Stimulated activated CD4-positive, alpha-beta T cell treated with anti-CD3 and anti-CD28 coated beads, Interleukin-12 subunit alpha, Interleukin-12 subunit beta, amount 100 ng/mL, for 48 hours (primary cell): Measurements from ENCODE around the gene ZNF839.
A peak's percentile ranks its signal among the peaks of the same experiment; 100 is the strongest.
"Not testable (repeated sequence)": the region's sequence is repeated elsewhere in the genome, so short reads cannot be mapped to it uniquely, and the experiment has no call there.

ENCODE experiments used
- DNase-seq, 3 donors: peaks; one replicate each; pipeline ENCODE4 v3.0.0-alpha.2; 2020; ENCODE audit warnings: low read depth in 2 of 3, low spot score in 1 of 3

The ZNF839 gene

DNA sequence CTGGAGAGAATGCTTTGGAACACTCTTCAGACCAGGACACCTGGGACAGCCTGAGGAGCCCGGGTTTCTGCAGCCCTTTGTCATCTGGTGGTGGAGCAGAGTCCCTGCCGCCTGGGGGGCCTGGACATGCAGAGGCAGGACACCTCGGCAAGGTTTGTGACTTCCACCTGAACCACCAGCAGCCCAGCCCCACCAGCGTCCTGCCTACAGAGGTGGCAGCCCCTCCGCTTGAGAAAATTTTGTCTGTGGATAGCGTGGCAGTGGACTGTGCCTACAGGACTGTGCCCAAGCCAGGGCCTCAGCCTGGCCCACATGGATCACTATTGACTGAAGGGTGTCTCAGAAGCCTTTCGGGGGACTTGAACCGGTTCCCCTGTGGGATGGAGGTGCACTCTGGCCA, 22.0 kb downstream of the ZNF839 start:
- no peak for DNase-seq

- no peak for DNase-seq
These were observed 22.7 kb downstream of the ZNF839 start for GRCh38 chr14:102342238-102342637.

GRCh38 chr14:102344084-102344483, 24.5 kb downstream of the ZNF839 start:
- no peak for DNase-seq

DNA sequence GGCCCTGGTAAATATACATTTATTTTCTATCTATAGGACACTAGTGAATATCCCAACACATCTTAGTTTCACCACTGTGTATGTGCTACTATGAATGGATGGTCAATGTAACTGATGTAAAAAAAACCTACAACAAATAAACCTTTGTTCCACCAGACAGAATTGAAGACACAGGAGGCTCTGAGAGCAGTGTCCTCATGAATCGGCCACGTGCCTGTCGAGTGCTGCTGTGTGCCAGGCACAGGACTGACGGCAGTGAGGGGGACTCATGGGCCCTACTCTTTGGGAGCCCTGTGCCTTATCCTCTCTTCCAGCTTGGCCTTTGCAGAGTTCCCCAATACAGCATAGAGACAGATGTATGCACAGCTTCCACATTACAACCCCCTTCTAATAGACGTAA, 24.9 kb downstream of the ZNF839 start:
- DNase-seq, result no peak

- no peak for DNase-seq
These were observed 25.7 kb downstream of the ZNF839 start for GRCh38 chr14:102345232-102345631.

- no peak for DNase-seq
These were observed 27.1 kb downstream of the ZNF839 start for GRCh38 chr14:102346645-102347044.

GRCh38 chr14:102348376-102348775, 28.8 kb downstream of the ZNF839 start:
- DNase-seq, result no peak

GRCh38 chr14:102351023-102351422, 31.5 kb downstream of the ZNF839 start:
- no peak for DNase-seq

GRCh38 chr14:102351593-102351992, 32.0 kb downstream of the ZNF839 start:
- DNase-seq, result not testable (repeated sequence)

DNA sequence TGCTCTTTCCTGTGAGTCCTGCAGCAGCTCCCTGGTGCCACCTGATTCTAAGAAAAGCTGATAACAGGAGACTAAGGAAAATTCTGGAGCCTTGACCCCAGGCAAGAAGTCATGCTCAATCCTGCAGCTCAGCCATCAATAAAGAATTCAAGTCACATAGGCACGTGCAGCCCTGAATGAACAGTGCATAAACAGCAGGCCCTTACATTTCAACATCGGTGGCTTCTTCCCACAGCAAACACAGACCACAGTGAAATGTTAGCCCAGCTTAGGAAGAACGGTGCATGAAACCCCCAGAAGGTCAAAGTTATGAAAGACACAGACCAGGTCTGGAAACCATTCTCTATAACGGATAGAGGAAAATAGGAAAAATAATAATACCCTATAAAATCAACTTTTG, 32.7 kb downstream of the ZNF839 start:
- no peak for DNase-seq

- no peak for DNase-seq
These were observed 33.6 kb downstream of the ZNF839 start for GRCh38 chr14:102353126-102353619.

DNA sequence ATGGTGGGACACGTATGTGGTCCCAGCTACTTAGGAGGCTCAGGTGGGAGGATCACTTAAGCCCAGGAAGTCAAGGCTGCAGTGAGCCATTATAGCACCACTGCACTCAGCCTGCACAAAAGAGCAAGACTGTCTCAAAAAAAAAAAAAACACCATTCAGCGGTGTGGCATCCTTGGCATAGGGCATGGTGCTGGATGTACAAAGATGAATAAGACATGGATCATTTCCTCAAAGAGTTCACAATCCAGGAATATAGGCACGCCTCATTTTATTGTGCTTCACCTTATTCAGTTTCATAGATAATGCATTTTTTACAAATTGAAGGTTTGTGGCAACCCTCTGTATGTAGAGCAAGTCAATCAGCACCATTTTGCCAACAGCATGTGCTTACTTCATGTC, 36.7 kb downstream of the ZNF839 start:
- DNase-seq, result no peak

GRCh38 chr14:102359341-102359740, 39.8 kb downstream of the ZNF839 start:
- DNase-seq, result no peak

DNA sequence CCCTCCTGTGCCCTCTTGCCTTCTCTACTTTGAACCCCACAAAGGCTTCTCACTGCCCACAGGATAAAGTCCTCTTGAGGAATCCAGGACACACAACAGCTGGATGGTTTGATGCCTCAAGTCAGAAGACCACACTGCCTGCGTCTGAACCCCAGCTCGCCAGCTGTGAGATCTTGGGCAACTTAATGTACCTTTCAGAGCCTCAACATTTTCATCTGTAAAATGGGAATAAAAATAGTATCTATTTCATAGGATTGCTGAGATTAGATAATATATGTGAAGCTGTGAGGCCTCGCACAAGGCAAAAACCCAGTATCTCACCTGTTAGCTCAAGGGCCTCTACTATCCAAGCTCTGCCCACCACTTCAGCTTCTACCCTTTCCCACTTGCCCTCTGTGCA, 40.8 kb downstream of the ZNF839 start:
- DNase-seq, result no peak

- peak; percentile 37 to 55 (median 47) for DNase-seq
These were observed 42.5 kb downstream of the ZNF839 start for GRCh38 chr14:102362084-102362483.

- peak; percentile 94 to 97 (median 96) for DNase-seq
These were observed 43.1 kb downstream of the ZNF839 start, which contains the start of the genes CINP and TECPR2 for GRCh38 chr14:102362545-102363181. Gene CINP (minus strand): TSS chr14:102362890. CDS start chr14:102362851, 39 bp downstream. Gene TECPR2 (plus strand): TSS chr14:102362941. CDS start chr14:102376722, 13,781 bp downstream.

DNA sequence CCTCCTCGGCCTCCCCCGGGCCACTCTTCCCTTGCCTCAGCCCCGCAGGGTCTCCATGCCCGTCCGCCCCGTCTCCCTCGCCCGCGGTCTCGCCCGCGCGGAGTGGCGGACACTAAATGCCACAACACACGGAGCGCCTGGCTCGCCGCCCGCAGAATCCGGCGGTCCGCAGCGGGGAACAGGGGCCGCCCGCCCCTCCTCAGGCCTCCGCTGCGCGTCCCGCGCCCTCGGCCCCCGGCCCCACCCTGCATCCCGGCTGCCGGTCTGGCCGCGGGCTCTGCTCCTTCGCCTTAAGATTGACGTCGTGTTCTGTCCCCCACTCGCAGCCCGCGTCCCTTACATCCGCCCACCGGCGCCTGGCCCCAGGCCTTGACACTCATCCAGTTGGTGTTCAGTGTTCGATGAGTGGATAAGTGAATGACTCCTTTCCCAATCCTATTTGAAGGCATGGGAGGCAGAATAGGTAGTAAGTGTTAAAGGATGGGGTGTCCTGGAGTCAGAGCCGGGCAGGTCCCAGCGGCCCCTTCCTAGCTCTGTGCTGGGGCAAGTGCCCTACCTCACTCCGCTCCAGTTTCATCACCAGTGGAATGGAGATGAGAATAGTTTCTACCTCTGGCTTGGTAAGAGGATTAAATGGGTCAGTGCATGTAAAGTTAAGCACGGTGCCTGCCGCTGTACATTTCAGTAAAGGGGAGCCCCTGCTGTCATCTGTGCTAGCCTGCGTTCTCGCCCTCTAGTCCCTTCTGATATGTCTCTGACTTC, 43.8 kb downstream of the ZNF839 start:
- peak in 2 of 3 donors; percentile 9 to 19 for DNase-seq

GRCh38 chr14:102370305-102370809, 50.8 kb downstream of the ZNF839 start:
- DNase-seq, result no peak

DNA sequence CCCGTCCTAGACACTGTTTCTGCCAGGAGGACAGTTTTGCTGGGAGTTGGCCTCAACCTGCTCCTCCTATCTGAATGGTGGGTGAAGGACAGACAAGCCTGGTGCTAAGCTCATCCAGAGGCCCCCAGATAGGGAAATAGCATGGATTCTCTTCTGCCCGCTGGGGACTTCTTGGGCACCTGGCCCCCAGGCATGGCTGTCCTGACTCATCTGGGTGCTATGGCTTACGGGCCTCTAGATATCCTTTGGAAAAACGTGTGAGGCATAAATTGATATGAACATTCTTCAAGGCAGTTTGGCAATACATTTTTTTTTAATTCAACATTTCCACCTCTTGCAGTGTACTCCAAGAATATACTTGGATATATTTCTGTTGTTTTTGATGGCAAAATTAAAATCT, 51.8 kb downstream of the ZNF839 start:
- no peak for DNase-seq

DNA sequence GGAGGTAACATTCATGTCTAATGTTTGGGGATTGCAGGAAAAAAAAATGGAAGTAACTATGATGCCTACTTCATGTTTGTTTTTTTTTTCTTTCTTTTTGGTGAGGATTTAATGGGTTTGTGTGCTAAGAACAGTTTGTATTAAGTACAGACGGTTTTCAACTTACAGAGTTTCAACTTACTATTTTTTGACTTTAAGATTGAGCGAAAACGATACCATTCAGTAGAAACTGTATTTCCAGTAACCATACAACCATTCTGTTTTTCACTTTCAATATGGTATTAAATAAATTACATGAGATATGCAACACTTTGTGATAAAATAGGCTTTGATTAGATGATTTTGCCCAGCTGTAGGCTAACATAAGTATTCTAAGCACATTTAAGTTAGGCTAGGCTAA, 53.6 kb downstream of the ZNF839 start:
- DNase-seq, result no peak

DNA sequence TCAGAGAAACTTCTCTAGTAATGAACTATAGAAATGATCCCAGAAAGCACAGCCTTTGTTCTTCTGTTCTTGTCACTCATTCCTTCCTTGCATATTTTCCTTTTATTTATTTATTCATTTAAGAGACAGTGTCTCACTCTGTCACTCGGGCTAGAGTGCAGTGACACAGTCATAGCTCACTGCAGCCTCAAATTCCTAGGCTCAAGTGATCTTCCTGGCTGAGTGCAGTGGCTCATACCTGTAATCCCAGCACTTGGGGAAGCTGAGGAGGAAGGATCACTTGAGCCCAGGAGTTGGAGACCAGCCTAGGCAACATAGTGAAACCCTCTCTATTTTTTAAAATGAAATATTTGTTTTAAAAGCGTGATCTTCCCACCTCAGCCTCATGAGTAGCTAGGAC, 54.7 kb downstream of the ZNF839 start:
- DNase-seq, result no peak

DNA sequence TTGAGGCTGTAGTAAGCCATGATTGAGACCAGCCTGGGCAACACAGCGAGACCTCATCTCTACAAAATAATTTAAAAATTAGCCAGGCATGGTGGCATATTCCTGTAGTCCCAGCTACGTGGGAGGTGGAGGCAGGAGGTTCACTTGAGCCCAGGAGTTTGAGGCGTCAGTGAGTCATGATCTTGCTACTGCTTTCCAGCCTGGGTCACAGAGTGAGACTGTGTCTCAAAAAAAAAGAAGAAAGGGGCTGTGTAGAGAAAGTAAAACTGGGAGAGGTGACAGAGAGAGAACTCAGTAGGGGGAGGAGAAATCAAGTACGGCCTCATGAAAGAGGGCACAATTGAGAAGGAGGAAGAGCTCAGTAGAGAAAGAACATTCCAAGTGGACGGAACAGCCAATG, 55.6 kb downstream of the ZNF839 start:
- peak in 1 of 3 donors; percentile 5 for DNase-seq
